GM19438 (cell line): ENCODE measurements around the gene VLDLR.

Source experiments
- ATAC-seq: cut with Tn5 transposase; IDR thresholded peaks from one replicate; pipeline ENCODE4 v1.9.1; 2021; ENCODE audit warnings: low read depth; ENCODE audit not compliant: unreplicated experiment

The VLDLR gene

GRCh38 chr9:2621722-2622460 lies at the start of gene VLDLR:
VLDLR (plus strand) TSS chr9:2621787; CDS start chr9:2622190, 403 bp downstream.
- ATAC-seq = peak; percentile 43

GRCh38 chr9:2574203-2574602 lies 47.4 kb upstream of the VLDLR start:
- ATAC-seq = no peak

- ATAC-seq = no peak
Measured at GRCh38 chr9:2576631-2577030, 45.0 kb upstream of the VLDLR start.

GRCh38 chr9:2583308-2584013 lies 38.1 kb upstream of the VLDLR start:
- ATAC-seq = no peak

- no peak for ATAC-seq
Measured at GRCh38 chr9:2591967-2592366, 29.6 kb upstream of the VLDLR start.

- no peak for ATAC-seq
Measured at GRCh38 chr9:2593744-2594143, 27.8 kb upstream of the VLDLR start.

- no peak for ATAC-seq
Measured at GRCh38 chr9:2595973-2596372, 25.6 kb upstream of the VLDLR start.

GRCh38 chr9:2597483-2597882 lies 24.1 kb upstream of the VLDLR start:
- no peak for ATAC-seq

GRCh38 chr9:2599896-2600295 lies 21.7 kb upstream of the VLDLR start:
- ATAC-seq = no peak

- ATAC-seq = no peak
Measured at GRCh38 chr9:2600307-2600706, 21.3 kb upstream of the VLDLR start.

GRCh38 chr9:2601785-2602378 lies 19.7 kb upstream of the VLDLR start:
- no peak for ATAC-seq

GRCh38 chr9:2602704-2603116 lies 18.9 kb upstream of the VLDLR start:
- no peak for ATAC-seq

GRCh38 chr9:2603621-2604020 lies 18.0 kb upstream of the VLDLR start:
- no peak for ATAC-seq

GRCh38 chr9:2605246-2605645 lies 16.3 kb upstream of the VLDLR start:
- ATAC-seq = no peak

GRCh38 chr9:2608276-2608675 lies 13.3 kb upstream of the VLDLR start:
- no peak for ATAC-seq

GRCh38 chr9:2610985-2611384 lies 10.6 kb upstream of the VLDLR start:
- no peak for ATAC-seq

- ATAC-seq = no peak
Measured at GRCh38 chr9:2611961-2612360, 9.6 kb upstream of the VLDLR start.

GRCh38 chr9:2613730-2614271 lies 7.8 kb upstream of the VLDLR start:
- no peak for ATAC-seq

GRCh38 chr9:2615497-2615896 lies 6.1 kb upstream of the VLDLR start:
- ATAC-seq = no peak

GRCh38 chr9:2616692-2617377 lies 4.8 kb upstream of the VLDLR start:
- ATAC-seq = no peak

GRCh38 chr9:2618289-2618688 lies 3.3 kb upstream of the VLDLR start:
- ATAC-seq = no peak
